GM18870 (cell line): Measurements from ENCODE around the gene GNAS-AS1.

Source experiments
- ATAC-seq: cut with Tn5 transposase; IDR thresholded peaks from one replicate; pipeline ENCODE4 v1.9.1; 2021; ENCODE audit warnings: moderate library complexity; ENCODE audit not compliant: unreplicated experiment

Gene GNAS-AS1

DNA sequence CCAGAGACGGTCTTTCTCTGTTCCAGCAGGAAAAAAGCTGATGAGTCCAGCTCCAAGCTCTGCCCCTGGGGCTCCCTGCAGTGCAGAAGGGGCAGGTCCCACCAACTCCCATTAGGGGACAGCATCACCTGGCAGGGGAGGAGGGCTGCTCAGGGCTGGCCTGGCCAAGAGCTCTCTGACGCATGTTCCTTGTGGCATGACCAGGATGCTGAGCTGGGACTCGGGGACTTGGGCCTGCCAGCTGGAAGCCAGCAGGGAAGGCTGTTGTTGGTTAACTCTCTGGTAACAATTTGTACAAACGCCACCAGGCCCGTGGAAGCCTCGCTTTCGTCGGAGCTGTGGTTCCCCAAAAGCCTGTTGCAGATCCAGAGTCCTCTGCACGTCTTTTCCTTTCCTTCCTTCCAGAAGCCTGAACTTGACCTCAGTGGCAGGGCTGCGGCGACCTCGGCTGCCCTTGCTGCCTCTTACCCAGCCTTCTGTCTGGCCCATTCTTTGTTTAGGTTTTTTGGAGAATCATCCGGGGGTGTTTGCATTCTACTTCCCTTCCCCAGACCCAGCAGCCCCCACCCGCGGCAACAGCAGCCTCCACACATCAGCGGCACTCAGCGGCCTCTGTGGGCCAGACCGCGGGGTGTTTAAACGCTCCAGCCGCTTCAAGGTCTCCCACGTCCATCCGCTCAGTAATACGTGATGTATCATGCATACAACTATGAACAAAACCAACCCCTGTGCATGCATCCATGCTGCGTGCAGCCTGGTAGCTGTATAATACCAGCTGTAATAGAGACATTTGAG, 63.3 kb downstream of the GNAS-AS1 start:
- no peak for ATAC-seq

DNA sequence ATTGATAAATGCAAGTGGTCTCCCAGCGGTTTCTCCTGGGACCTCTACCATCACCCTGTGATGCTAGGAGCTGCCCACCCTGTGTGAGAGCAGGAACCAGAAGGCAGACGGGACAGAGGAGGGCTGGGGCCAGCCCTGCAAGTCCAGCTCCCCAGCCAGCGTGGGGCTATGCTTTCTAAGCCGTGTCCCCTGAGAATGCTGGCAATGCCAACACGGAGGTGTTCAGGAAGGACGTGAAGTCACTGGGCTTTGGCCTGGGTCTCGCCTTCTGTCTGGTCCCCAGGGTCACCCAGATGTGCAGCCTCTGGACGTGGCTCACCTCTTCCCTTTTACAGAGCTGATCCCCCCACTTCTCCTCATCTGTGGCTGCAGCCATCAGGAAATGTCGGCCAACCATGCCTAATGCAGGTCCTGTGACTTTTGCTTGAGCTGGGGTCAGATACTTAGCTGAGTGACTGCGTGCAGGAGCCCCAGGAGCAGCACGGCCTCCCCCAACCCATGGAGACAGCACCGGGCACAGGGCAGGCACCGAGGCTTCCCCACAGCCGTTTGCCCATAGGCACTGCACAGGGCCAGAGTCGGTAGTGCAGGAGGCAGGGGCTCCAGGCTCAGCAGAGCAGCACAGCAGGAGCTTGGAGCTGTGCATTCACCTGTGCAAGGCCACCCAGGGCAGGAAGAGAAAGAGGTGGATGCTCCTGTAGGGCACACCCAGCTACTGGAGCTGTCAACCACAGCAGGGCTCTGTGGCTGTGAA, 66.2 kb downstream of the GNAS-AS1 start:
- no peak for ATAC-seq

DNA sequence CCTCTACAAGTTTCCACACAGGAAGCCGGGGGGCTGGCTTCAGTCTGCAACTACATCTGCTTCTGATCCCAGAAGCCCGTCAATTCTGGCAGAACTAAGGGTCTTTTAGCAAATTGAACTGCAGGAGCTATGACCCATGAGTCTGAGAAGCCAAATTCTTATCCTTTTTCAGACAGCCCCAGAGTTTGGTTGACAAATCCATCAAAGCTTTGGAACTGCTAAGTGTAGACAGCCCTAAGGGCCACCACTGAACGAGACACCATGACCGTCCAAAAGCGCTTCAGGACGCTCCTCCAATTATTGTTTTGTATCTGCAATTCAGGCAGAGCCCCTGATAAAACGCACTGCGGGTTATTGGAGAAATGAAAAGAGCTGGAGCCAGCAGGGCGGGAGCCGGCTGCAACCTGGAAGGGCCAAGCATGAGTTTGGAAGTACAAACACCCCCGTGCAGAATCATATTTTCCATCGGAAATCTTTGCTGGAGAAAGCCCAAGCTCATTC, 67.1 kb downstream of the GNAS-AS1 start:
- no peak for ATAC-seq

DNA sequence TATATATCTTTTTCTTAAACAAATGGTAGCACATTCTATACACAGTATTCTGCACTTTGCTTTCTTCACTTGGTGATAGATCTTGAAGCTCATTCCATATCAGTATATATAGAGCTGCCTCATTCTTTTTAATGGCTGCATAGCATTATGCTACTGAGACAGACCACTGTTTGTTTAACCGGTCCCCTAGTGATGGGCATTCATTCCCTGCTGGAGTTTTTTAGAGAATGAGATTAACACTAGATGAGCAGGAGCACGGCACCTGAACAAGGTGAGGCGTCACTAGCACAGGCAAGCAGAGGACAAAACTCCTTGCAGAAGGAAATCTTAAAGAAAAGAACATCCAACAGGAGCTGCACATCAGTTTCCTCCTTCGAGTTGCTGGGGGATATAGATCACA, 69.6 kb downstream of the GNAS-AS1 start:
- ATAC-seq: no peak

DNA sequence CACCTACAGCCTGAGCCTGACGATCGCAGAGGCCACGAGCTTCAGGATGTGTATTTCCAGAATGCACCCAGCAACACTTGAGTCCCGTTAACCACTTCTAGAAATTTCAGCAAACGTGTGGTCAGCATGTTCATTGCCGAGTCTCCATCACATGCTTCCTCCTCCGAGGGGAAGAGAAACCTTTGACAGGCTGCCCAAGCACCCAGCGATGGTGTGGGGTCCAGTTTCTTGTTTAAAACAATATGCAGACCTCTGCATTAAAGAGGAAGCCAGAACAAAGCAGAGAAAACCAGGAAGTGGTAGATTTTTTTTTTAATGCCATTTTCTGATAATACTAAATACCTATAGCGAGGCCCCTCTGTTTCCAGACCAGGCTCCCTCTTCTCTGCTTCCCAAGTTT, 71.9 kb downstream of the GNAS-AS1 start:
- no peak for ATAC-seq

DNA sequence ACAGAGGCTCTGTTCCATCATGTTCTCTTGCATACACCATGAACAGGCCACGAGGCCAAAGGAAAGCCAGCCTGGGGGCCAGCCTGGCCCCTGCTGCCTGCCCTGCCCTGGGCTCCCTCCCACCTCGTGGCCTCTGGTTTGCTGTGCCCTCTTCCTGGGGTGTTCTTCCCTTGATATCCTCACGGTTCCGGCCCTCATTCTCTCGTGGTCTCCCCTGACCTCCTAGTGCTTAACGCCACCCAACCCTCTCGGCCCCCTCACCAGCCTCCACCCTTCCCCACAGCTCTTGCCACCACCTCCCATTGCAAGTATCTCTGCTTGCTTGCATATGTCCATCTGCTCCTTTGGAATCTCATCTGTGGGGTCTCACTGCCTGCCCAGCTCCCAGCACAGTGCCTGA, 73.0 kb downstream of the GNAS-AS1 start:
- no peak for ATAC-seq

DNA sequence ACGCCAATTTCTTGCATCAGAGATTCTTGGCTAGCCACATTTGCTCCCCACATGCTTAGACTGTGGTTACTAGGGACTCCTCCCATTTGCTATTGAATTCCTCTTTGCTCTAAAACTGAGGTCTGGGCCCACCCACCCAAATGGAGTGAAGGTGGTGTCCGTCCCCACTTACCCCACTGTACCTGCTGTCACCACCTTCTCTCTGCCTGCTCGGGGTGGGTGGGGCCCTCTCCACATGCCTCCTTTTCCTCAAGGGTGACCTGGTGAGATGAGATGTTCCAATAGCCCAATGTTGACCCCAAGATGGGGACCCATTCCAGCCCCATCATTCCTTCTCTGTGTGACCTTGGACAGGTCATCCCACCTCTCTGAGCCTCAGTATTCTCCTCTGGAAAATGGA, 74.6 kb downstream of the GNAS-AS1 start:
- no peak for ATAC-seq

DNA sequence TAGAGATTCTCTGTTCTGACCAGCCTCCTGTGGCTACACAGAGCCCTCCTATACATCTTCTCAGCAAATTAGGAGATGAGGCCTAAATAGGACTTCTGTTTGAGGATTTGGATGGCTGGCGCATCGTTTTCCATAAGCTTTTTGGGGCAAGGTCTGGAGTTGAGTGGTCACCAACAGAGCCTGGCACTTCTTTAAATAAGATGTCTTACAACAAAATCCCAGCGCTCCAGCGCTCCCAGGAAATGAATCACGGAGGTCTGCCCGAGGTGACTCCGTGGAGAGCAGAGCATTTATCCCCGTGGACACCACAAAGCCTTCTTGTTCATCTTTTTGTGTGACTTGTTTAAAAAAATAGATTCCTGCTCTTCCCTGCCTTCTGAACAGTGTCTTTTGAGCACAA, 75.3 kb downstream of the GNAS-AS1 start:
- ATAC-seq: no peak

DNA sequence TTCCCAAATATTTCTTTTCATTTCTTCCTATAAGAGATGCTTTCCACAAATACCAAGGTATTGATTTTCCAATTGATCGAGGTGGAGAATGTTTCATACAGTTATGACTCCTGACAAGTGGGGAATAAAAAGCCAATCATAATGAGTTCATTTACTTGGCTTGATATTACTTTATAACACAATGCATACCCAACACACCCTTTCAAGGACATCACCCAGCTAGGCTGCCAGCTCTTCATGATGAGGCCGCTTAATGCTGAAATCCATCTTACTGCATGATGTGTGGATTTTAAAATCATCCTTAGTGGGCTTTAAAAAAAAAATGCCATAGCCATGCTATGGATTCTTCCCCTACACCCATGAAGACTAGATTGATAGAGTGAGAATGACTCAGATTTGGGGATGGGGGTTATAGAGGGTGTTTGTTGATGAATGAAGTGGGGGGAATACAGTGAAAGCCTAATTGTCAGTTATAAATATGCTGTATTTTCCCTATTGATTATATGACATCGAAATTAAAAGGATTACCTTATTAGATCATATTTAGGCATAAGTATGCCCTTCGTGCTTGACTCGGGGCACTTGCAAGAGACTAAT, 75.9 kb downstream of the GNAS-AS1 start:
- no peak for ATAC-seq

DNA sequence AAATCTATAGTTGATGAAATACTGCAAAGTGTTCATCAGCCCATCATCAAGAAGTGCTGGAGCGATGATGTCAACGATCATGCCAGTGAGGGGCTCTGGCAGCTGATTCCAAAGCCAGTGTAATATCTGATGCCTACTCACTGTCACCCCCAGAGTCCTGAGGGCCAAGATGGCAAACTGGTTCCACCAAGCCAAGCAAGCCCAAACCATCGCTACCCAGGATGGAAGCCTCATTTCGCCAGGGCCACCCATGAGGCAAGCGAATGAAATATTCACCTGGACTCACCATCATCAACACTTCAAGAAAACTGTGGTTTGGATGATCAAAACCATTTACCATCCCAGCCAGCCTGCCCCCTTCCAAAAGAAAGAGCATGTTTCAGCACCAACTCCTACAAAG, 76.5 kb downstream of the GNAS-AS1 start:
- no peak for ATAC-seq

DNA sequence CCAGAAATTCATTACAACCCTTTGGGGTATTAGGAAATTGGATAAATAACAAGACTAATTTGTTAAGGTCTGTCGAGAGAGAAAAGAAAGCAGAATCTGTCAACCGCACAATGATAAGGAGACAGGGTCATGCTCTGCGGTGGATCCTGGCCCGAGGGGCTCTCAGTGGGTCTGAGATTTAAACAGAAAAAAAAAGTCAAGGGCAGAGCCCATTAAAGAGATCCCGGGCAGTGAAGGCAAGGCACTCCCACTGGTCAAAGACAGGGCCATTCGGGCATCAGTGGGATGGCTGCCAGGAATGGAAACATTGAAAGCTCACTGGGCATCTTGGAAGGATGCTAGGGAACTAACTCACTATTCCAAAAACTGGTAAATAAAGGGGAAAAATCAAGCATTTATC, 77.9 kb downstream of the GNAS-AS1 start:
- no peak for ATAC-seq
